PC-3 (cell line): ENCODE results near the gene PCDH9.

Source experiments
- CTCF ChIP-seq: fragments of 300-600 bp; sonication (generic); conservative IDR thresholded peaks from 2 replicates; pipeline ENCODE4 v1.5.1; 2017; ENCODE audit warnings: antibody characterized with exemption, low read depth, mild to moderate bottlenecking, low read length
- EZH2 ChIP-seq: fragments of 300-600 bp; sonication (generic); IDR thresholded peaks from one replicate; pipeline ENCODE4 v1.6.1; 2017; ENCODE audit warnings: antibody characterized with exemption, mild to moderate bottlenecking, low read length; ENCODE audit not compliant: unreplicated experiment
- EZH2phosphoT487 ChIP-seq: fragments of 300-600 bp; sonication (generic); IDR thresholded peaks from 2 replicates; pipeline ENCODE4 v1.6.1; 2018; ENCODE audit warnings: mild to moderate bottlenecking, antibody characterized with exemption, low read length, borderline replicate concordance

- TF ChIP-seq EZH2 (no peak), CTCF (no peak), EZH2phosphoT487 (no peak)
Observed at GRCh38 chr13:67087527-67087926, 142.6 kb downstream of the PCDH9 start.
